Activated naive CD8-positive, alpha-beta T cell (primary cell): ENCODE data around the gene BRD1.
"Not testable (repeated sequence)": the region's sequence is repeated elsewhere in the genome, so short reads cannot be mapped to it uniquely, and the experiment has no call there.

Experiments used
- H3K27ac Mint-ChIP-seq: one replicate; pipeline ENCODE4 v1.8.0; 2021; ENCODE audit warnings: mixed read lengths
- H3K27me3 Mint-ChIP-seq: one replicate; pipeline ENCODE4 v1.8.0; 2021; ENCODE audit warnings: mixed read lengths
- H3K36me3 Mint-ChIP-seq: one replicate; pipeline ENCODE4 v1.8.0; 2021; ENCODE audit warnings: mixed read lengths
- H3K4me1 Mint-ChIP-seq: one replicate; pipeline ENCODE4 v1.8.0; 2021; ENCODE audit warnings: low read depth, mixed read lengths
- H3K4me3 Mint-ChIP-seq: one replicate; pipeline ENCODE4 v1.8.0; 2021; ENCODE audit warnings: mild to moderate bottlenecking, mixed read lengths
- H3K9me3 Mint-ChIP-seq: one replicate; pipeline ENCODE4 v1.8.0; 2021; ENCODE audit warnings: low read depth, mixed read lengths

Gene BRD1

GRCh38 chr22:49789289-49790141 lies 38.2 kb downstream of the BRD1 start:
- Mint-ChIP-seq H3K27ac (peak overlapping the region; percentile 81), H3K27me3 (no peaks in the 10 kb centered on the region), H3K4me1 (peaks cover 38% of the 10 kb centered on the region), H3K9me3 (no peaks in the 10 kb centered on the region), H3K4me3 (peak overlapping the region; percentile 81), H3K36me3 (peaks cover 2% of the 10 kb centered on the region)

GRCh38 chr22:49788504-49788903 lies 39.2 kb downstream of the BRD1 start:
- peak overlapping the region; percentile 62 for H3K27ac Mint-ChIP-seq
- no peaks in the 10 kb centered on the region for H3K27me3 Mint-ChIP-seq
- H3K4me3 Mint-ChIP-seq: peak overlapping the region; percentile 81
- H3K9me3 Mint-ChIP-seq: no peaks in the 10 kb centered on the region
- H3K4me1 Mint-ChIP-seq: peaks cover 38% of the 10 kb centered on the region
- peaks cover 2% of the 10 kb centered on the region for H3K36me3 Mint-ChIP-seq

GRCh38 chr22:49787861-49788260 lies 39.8 kb downstream of the BRD1 start:
- Mint-ChIP-seq H3K36me3 (peaks cover 2% of the 10 kb centered on the region), H3K27me3 (no peaks in the 10 kb centered on the region), H3K4me1 (peaks cover 38% of the 10 kb centered on the region), H3K27ac (peak overlapping the region; percentile 62), H3K4me3 (peak overlapping the region; percentile 25), H3K9me3 (no peaks in the 10 kb centered on the region)

GRCh38 chr22:49786976-49787706 lies 40.5 kb downstream of the BRD1 start:
- peak overlapping the region; percentile 23 for H3K4me3 Mint-ChIP-seq
- peaks cover 37% of the 10 kb centered on the region for H3K4me1 Mint-ChIP-seq

GRCh38 chr22:49785841-49786471 lies 41.7 kb downstream of the BRD1 start:
- no peak overlapping the region for H3K27ac Mint-ChIP-seq
- peaks cover 34% of the 10 kb centered on the region for H3K4me1 Mint-ChIP-seq
- no peak overlapping the region for H3K4me3 Mint-ChIP-seq
- no peaks in the 10 kb centered on the region for H3K9me3 Mint-ChIP-seq
- no peaks in the 10 kb centered on the region for H3K27me3 Mint-ChIP-seq
- H3K36me3 Mint-ChIP-seq: peaks cover 2% of the 10 kb centered on the region

More at GRCh38 chr22:49786976-49787706, 40.5 kb downstream of the BRD1 start:
- Mint-ChIP-seq H3K36me3 (peaks cover 2% of the 10 kb centered on the region), H3K9me3 (no peaks in the 10 kb centered on the region), H3K27me3 (no peaks in the 10 kb centered on the region), H3K27ac (no peak overlapping the region)

- peaks cover 26% of the 10 kb centered on the region for H3K4me1 Mint-ChIP-seq
- no peak overlapping the region for H3K4me3 Mint-ChIP-seq
- peaks cover 2% of the 10 kb centered on the region for H3K36me3 Mint-ChIP-seq
- no peaks in the 10 kb centered on the region for H3K9me3 Mint-ChIP-seq
- H3K27ac Mint-ChIP-seq: no peak overlapping the region
- no peaks in the 10 kb centered on the region for H3K27me3 Mint-ChIP-seq
Measured at GRCh38 chr22:49785046-49785521, 42.6 kb downstream of the BRD1 start.

GRCh38 chr22:49784630-49784971 lies 43.1 kb downstream of the BRD1 start:
- peaks cover 23% of the 10 kb centered on the region for H3K4me1 Mint-ChIP-seq
- no peaks in the 10 kb centered on the region for H3K27me3 Mint-ChIP-seq
- H3K4me3 Mint-ChIP-seq: no peak overlapping the region
- H3K9me3 Mint-ChIP-seq: no peaks in the 10 kb centered on the region
- peaks cover 2% of the 10 kb centered on the region for H3K36me3 Mint-ChIP-seq
- H3K27ac Mint-ChIP-seq: no peak overlapping the region

- Mint-ChIP-seq H3K4me1 (peaks cover 20% of the 10 kb centered on the region), H3K27ac (no peak overlapping the region), H3K36me3 (peaks cover 2% of the 10 kb centered on the region), H3K27me3 (no peaks in the 10 kb centered on the region), H3K4me3 (no peak overlapping the region), H3K9me3 (no peaks in the 10 kb centered on the region)
Measured at GRCh38 chr22:49783926-49784629, 43.6 kb downstream of the BRD1 start.

GRCh38 chr22:49783036-49783746 lies 44.5 kb downstream of the BRD1 start:
- no peaks in the 10 kb centered on the region for H3K27me3 Mint-ChIP-seq
- peaks cover 2% of the 10 kb centered on the region for H3K36me3 Mint-ChIP-seq
- H3K9me3 Mint-ChIP-seq: no peaks in the 10 kb centered on the region
- H3K4me3 Mint-ChIP-seq: no peak overlapping the region
- H3K4me1 Mint-ChIP-seq: peaks cover 13% of the 10 kb centered on the region
- no peak overlapping the region for H3K27ac Mint-ChIP-seq

- H3K9me3 Mint-ChIP-seq, H3K36me3 Mint-ChIP-seq, H3K4me3 Mint-ChIP-seq, H3K27me3 Mint-ChIP-seq, H3K4me1 Mint-ChIP-seq: not testable (repeated sequence)
- peak overlapping the region; percentile 16 for H3K27ac Mint-ChIP-seq
Measured at GRCh38 chr22:49781886-49782285, 45.8 kb downstream of the BRD1 start.

- Mint-ChIP-seq H3K27ac (peak overlapping the region; percentile 16), H3K4me1 (peaks cover 7% of the 10 kb centered on the region), H3K4me3 (no peak overlapping the region), H3K36me3 (no peaks in the 10 kb centered on the region), H3K9me3 (no peaks in the 10 kb centered on the region), H3K27me3 (no peaks in the 10 kb centered on the region)
Measured at GRCh38 chr22:49781289-49781782, 46.3 kb downstream of the BRD1 start.

GRCh38 chr22:49780698-49781288 lies 46.9 kb downstream of the BRD1 start:
- Mint-ChIP-seq H3K27ac (no peak overlapping the region), H3K4me3 (no peak overlapping the region), H3K9me3 (no peaks in the 10 kb centered on the region), H3K4me1 (peaks cover 7% of the 10 kb centered on the region), H3K27me3 (no peaks in the 10 kb centered on the region), H3K36me3 (no peaks in the 10 kb centered on the region)

- Mint-ChIP-seq H3K9me3 (no peaks in the 10 kb centered on the region), H3K36me3 (no peaks in the 10 kb centered on the region), H3K4me3 (no peak overlapping the region), H3K4me1 (peaks cover 7% of the 10 kb centered on the region), H3K27ac (no peak overlapping the region), H3K27me3 (no peaks in the 10 kb centered on the region)
Measured at GRCh38 chr22:49779853-49780697, 47.6 kb downstream of the BRD1 start.
